DND-41 (cell line): Measurements from ENCODE around the gene DNASE2B.

Experiments used
- ATAC-seq: fragments of 200-7000 bp; cut with Tn5 transposase; 3 replicates; pipeline ENCODE4 v1.9.1; 2021; ENCODE audit warnings: low read depth; ENCODE audit not compliant: insufficient read depth
- DNase-seq: peaks from one replicate; pipeline ENCODE4 v3.0.0-alpha.2; 2020
- H2AFZ ChIP-seq: 2 replicates; pipeline ENCODE4 v1.6.0; 2012; ENCODE audit warnings: low read depth, low read length
- H3K27ac ChIP-seq: 2 replicates; pipeline ENCODE4 v1.5.1; 2012; ENCODE audit warnings: low read length, inconsistent platforms
- H3K27me3 ChIP-seq: fragments of 200-600 bp; sonication (generic); 2 replicates; pipeline ENCODE4 v1.6.0; 2012; ENCODE audit warnings: low read length, mild to moderate bottlenecking, inconsistent platforms; ENCODE audit not compliant: insufficient read depth, poor library complexity
- H3K36me3 ChIP-seq: 2 replicates; pipeline ENCODE4 v1.5.1; 2012; ENCODE audit warnings: low read length, inconsistent platforms; ENCODE audit not compliant: insufficient read depth
- H3K4me1 ChIP-seq: 2 replicates; pipeline ENCODE4 v1.5.1; 2012; ENCODE audit warnings: mild to moderate bottlenecking, low read length; ENCODE audit not compliant: insufficient read depth
- H3K4me2 ChIP-seq: 2 replicates; pipeline ENCODE4 v1.6.0; 2012; ENCODE audit warnings: mild to moderate bottlenecking, moderate library complexity, low read length, inconsistent platforms; ENCODE audit not compliant: insufficient read depth
- H3K4me3 ChIP-seq, 2 experiments: fragments of 200-600 bp in 1 of 2; shearing (Covaris generic) in 1 of 2; 2 replicates each; pipeline ENCODE4 v1.5.1; 2012 to 2016; ENCODE audit warnings: inconsistent platforms in 2 of 2, low read length in 2 of 2, mild to moderate bottlenecking in 2 of 2, low read depth in 1 of 2, moderate library complexity in 1 of 2
- H3K79me2 ChIP-seq: 2 replicates; pipeline ENCODE4 v1.6.0; 2012; ENCODE audit warnings: low read length, inconsistent platforms; ENCODE audit not compliant: insufficient read depth
- H3K9ac ChIP-seq: 2 replicates; pipeline ENCODE4 v1.6.0; 2012; ENCODE audit warnings: low read depth, mild to moderate bottlenecking, inconsistent platforms, low read length, moderate library complexity
- H3K9me3 ChIP-seq: 2 replicates; pipeline ENCODE4 v1.5.1; 2012; ENCODE audit warnings: low read length, moderate library complexity, mild to moderate bottlenecking, inconsistent platforms; ENCODE audit not compliant: insufficient read depth, severe bottlenecking
- H4K20me1 ChIP-seq: 2 replicates; pipeline ENCODE4 v1.6.0; 2012; ENCODE audit warnings: low read length; ENCODE audit not compliant: insufficient read depth
- EZH2 ChIP-seq: IDR thresholded peaks from 3 replicates; pipeline ENCODE4 v1.6.1; 2012; ENCODE audit warnings: borderline replicate concordance, low read depth, mild to moderate bottlenecking, moderate library complexity, low read length, inconsistent platforms; ENCODE audit not compliant: severe bottlenecking
- TF ChIP-seq, protein P1 (sequence below): IDR thresholded peaks from 2 replicates; pipeline ENCODE4 v1.5.1; 2012; ENCODE audit warnings: borderline replicate concordance, low read length, moderate library complexity, mild to moderate bottlenecking; ENCODE audit not compliant: poor library complexity, severe bottlenecking; ENCODE audit errors: extremely low read depth

Gene DNASE2B

DNA sequence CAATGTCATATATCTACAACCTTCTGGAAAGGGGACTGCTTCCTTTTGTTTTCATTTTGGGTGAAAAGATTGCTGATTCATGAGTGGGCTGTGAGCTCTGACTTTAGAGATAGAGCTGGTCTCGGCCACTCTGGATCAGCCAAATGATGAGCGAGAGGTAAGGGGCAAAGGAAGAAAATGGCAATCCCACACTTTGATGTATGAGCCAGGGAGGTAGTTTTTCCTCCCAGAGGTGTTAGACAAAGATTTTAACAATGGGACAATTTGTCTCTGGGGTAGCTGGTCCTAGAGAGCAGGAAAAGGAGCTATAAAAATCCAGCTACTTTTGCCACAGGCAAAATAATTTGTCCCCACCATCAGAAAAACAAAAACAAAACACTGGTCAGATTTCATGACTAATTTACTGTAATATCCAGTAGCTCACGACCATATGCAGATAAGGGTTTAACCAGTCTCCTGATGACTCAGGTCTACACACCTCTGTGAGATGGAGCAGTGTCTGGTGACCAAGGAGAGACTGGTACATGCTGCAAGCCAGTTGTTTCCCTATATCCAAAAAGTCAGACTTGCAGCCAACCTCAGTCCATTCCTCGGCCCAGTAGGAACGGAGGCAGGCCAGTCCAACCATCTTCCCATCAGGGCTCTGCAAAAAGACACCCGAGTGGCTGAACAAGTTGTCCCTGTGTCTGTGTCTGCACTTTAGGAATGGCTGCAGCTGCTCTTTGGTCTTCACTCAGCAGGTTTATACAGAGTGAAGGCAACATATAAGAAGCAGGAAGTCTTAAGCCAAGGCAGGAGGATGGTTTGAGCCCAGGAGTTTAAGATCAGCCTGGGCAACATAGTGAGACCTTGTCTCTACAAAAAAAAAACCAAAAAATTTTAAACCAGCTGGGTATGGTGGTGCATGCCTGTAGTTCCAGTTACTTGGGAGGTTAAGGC, 29.2 kb downstream of the DNASE2B start:
- H2AFZ ChIP-seq: no peak overlapping the region
- H4K20me1 ChIP-seq: no peaks in the 10 kb centered on the region

DNA sequence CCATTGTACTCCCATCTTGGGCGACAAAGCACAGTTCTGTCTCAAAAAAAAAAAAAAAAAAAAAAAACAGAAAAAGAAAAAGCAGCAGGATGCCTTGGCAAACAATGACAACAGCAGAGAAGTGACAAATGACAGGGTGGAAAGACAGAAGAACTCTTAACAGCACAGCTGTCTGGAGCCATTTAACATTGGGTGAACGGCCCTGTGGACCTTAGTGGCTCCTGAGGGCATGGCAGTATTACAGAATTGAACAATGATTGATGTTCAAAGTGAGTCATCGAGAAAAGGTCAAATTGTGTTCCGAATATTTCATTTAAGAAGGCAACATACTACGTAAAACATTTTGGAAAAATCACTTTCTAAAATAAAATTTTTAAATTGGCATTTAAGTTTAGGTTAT, 30.0 kb downstream of the DNASE2B start:
- Histone ChIP-seq H3K36me3 (no peaks in the 10 kb centered on the region), H3K9ac (no peak overlapping the region), H3K4me2 (no peak overlapping the region), H3K27me3 (no peaks in the 10 kb centered on the region), H2AFZ (no peak overlapping the region), H3K79me2 (no peaks in the 10 kb centered on the region), H3K4me3 (no peak overlapping the region), H4K20me1 (no peaks in the 10 kb centered on the region), H3K27ac (no peak overlapping the region), H3K9me3 (no peaks in the 10 kb centered on the region), H3K4me1 (peaks cover 3% of the 10 kb centered on the region)
- DNase-seq: no peak
- TF ChIP-seq, protein P1, sequence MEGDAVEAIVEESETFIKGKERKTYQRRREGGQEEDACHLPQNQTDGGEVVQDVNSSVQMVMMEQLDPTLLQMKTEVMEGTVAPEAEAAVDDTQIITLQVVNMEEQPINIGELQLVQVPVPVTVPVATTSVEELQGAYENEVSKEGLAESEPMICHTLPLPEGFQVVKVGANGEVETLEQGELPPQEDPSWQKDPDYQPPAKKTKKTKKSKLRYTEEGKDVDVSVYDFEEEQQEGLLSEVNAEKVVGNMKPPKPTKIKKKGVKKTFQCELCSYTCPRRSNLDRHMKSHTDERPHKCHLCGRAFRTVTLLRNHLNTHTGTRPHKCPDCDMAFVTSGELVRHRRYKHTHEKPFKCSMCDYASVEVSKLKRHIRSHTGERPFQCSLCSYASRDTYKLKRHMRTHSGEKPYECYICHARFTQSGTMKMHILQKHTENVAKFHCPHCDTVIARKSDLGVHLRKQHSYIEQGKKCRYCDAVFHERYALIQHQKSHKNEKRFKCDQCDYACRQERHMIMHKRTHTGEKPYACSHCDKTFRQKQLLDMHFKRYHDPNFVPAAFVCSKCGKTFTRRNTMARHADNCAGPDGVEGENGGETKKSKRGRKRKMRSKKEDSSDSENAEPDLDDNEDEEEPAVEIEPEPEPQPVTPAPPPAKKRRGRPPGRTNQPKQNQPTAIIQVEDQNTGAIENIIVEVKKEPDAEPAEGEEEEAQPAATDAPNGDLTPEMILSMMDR: no peak
- TF ChIP-seq EZH2: no peak
- ATAC-seq: no peak

More for the DNA sequence above, 29.2 kb downstream of the DNASE2B start:
- Histone ChIP-seq H3K4me2 (no peak overlapping the region), H3K27me3 (no peaks in the 10 kb centered on the region), H3K9me3 (no peaks in the 10 kb centered on the region), H3K27ac (no peak overlapping the region), H3K79me2 (no peaks in the 10 kb centered on the region), H3K4me3 (no peak overlapping the region), H3K9ac (no peak overlapping the region), H3K4me1 (no peaks in the 10 kb centered on the region), H3K36me3 (no peaks in the 10 kb centered on the region)
- no peak for TF ChIP-seq EZH2
- TF ChIP-seq, protein P1: no peak
- DNase-seq (no peak), ATAC-seq (no peak)

DNA sequence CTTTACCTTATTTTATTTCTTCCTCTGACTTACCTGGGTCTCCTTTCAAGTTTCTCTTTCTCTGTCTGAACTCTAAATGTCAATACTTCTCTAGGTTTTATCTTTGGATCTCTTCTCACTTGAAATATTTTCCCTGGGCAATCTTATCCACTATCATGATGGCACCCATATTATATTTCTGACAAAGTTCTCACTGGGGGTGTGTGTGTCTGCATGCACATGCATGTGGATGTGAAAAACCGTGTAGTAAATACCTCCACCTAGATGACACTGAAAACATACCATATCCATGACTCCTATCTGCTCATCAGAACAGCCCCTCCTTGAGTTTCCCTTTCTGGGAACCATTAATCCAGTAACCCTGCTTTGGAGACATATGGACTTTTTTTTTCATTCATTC, 30.9 kb downstream of the DNASE2B start:
- DNase-seq (no peak), ATAC-seq (no peak)
- Histone ChIP-seq H3K4me3 (no peak overlapping the region), H3K4me2 (no peak overlapping the region), H2AFZ (no peak overlapping the region), H3K9me3 (no peaks in the 10 kb centered on the region), H3K79me2 (no peaks in the 10 kb centered on the region), H3K4me1 (peaks cover 10% of the 10 kb centered on the region), H3K36me3 (no peaks in the 10 kb centered on the region), H3K9ac (no peak overlapping the region), H3K27me3 (no peaks in the 10 kb centered on the region), H3K27ac (no peak overlapping the region), H4K20me1 (no peaks in the 10 kb centered on the region)
- TF ChIP-seq, protein P1: no peak
- TF ChIP-seq EZH2: no peak
